Ishikawa (cell line): Measurements from ENCODE around the gene ACTN4.

ENCODE experiments used
- CEBPB ChIP-seq: IDR thresholded peaks from 2 replicates; pipeline ENCODE4 v1.6.1; 2012
- CREB1 ChIP-seq: IDR thresholded peaks from 2 replicates; pipeline ENCODE4 v1.6.1; 2012; ENCODE audit warnings: low read depth
- EGR1 ChIP-seq: IDR thresholded peaks from 2 replicates; pipeline ENCODE4 v1.6.1; 2012
- EP300 ChIP-seq: IDR thresholded peaks from 2 replicates; pipeline ENCODE4 v1.6.1; 2012; ENCODE audit warnings: borderline replicate concordance
- FOXM1 ChIP-seq: IDR thresholded peaks from 2 replicates; pipeline ENCODE4 v1.6.1; 2012; ENCODE audit warnings: low read depth, borderline replicate concordance
- MAX ChIP-seq: IDR thresholded peaks from 2 replicates; pipeline ENCODE4 v1.6.1; 2012
- NFIC ChIP-seq: IDR thresholded peaks from 2 replicates; pipeline ENCODE4 v1.6.1; 2012
- RAD21 ChIP-seq: IDR thresholded peaks from 2 replicates; pipeline ENCODE4 v1.6.1; 2012; ENCODE audit warnings: low read depth
- REST ChIP-seq: IDR thresholded peaks from 2 replicates; pipeline ENCODE4 v1.6.1; 2012; ENCODE audit warnings: low read depth, mild to moderate bottlenecking
- TAF1 ChIP-seq: IDR thresholded peaks from 2 replicates; pipeline ENCODE4 v1.6.1; 2012; ENCODE audit warnings: low read depth, mild to moderate bottlenecking
- TCF12 ChIP-seq: IDR thresholded peaks from 2 replicates; pipeline ENCODE4 v1.6.1; 2012; ENCODE audit warnings: low read depth
- TEAD4 ChIP-seq: IDR thresholded peaks from 2 replicates; pipeline ENCODE4 v1.6.1; 2012
- USF1 ChIP-seq: IDR thresholded peaks from 2 replicates; pipeline ENCODE4 v1.6.1; 2012
- YY1 ChIP-seq: IDR thresholded peaks from 2 replicates; pipeline ENCODE4 v1.6.1; 2012; ENCODE audit warnings: low read depth
- ZBTB7A ChIP-seq: IDR thresholded peaks from 2 replicates; pipeline ENCODE4 v1.6.1; 2012; ENCODE audit warnings: low read depth

Gene ACTN4

GRCh38 chr19:38692458-38693379 lies 45.3 kb downstream of the ACTN4 start:
- no peak for TF ChIP-seq NFIC
- TF ChIP-seq YY1 = no peak
- no peak for TF ChIP-seq TAF1
- no peak for TF ChIP-seq MAX
- no peak for TF ChIP-seq CEBPB
- no peak for TF ChIP-seq CREB1
- TF ChIP-seq TEAD4 = no peak
- no peak for TF ChIP-seq USF1
- TF ChIP-seq REST = no peak
- no peak for TF ChIP-seq EGR1
- TF ChIP-seq RAD21 = no peak
- no peak for TF ChIP-seq EP300
- TF ChIP-seq FOXM1 = no peak
- TF ChIP-seq TCF12 = no peak
- TF ChIP-seq ZBTB7A = no peak

- no peak for TF ChIP-seq RAD21
- TF ChIP-seq EGR1 = no peak
- 0 out of 2 replicates have a peak, but pooled peaks have one; percentile 9 for TF ChIP-seq CREB1
- no peak for TF ChIP-seq YY1
- TF ChIP-seq TCF12 = peak; percentile 84
- TF ChIP-seq FOXM1 = peak; percentile 80
- no peak for TF ChIP-seq TAF1
- TF ChIP-seq EP300 = peak; percentile 86
- TF ChIP-seq NFIC = no peak; the same call in 1 of the 2 replicates
- TF ChIP-seq ZBTB7A = peak; percentile 87
- TF ChIP-seq REST = no peak
- TF ChIP-seq TEAD4 = peak; percentile 94
- TF ChIP-seq USF1 = no peak
- TF ChIP-seq MAX = no peak
- TF ChIP-seq CEBPB = no peak
Measured at GRCh38 chr19:38693380-38694223, 46.2 kb downstream of the ACTN4 start.

- TF ChIP-seq YY1 = no peak
- no peak for TF ChIP-seq ZBTB7A
- TF ChIP-seq CREB1 = no peak
- TF ChIP-seq CEBPB = no peak
- no peak for TF ChIP-seq MAX
- TF ChIP-seq TEAD4 = no peak
- no peak for TF ChIP-seq TAF1
- no peak for TF ChIP-seq TCF12
- no peak for TF ChIP-seq FOXM1
- no peak for TF ChIP-seq RAD21
- no peak for TF ChIP-seq NFIC
- no peak for TF ChIP-seq USF1
- TF ChIP-seq EP300 = no peak
- TF ChIP-seq REST = no peak
- TF ChIP-seq EGR1 = no peak
Measured at GRCh38 chr19:38695317-38695683, 47.9 kb downstream of the ACTN4 start.
